Measurements from ENCODE around the gene ELAVL4.

The ELAVL4 gene

GRCh38 chr1:50214717-50215116 is 106.0 kb downstream of the ELAVL4 start:
- no peak for TF ChIP-seq CTCF (IDR thresholded peaks at IDR 0.05; ENCODE audit: low read depth, low read length)
- DNase-seq (ENCODE audit: extremely low read depth, low read depth) = no peak

GRCh38 chr1:50218344-50219120 is 109.8 kb downstream of the ELAVL4 start:
- TF ChIP-seq CTCF (IDR thresholded peaks at IDR 0.05; ENCODE audit: low read depth, low read length) = no peak
- no peak for DNase-seq (ENCODE audit: extremely low read depth, low read depth)

GRCh38 chr1:50228871-50229384 is 120.2 kb downstream of the ELAVL4 start:
- no peak for DNase-seq (ENCODE audit: extremely low read depth, low read depth)

GRCh38 chr1:50231209-50231608 is 122.5 kb downstream of the ELAVL4 start:
- TF ChIP-seq CTCF (IDR thresholded peaks at IDR 0.05; ENCODE audit: low read depth, low read length) = no peak
- DNase-seq (ENCODE audit: extremely low read depth, low read depth) = no peak

More at GRCh38 chr1:50228871-50229384, 120.2 kb downstream of the ELAVL4 start:
- no peak for TF ChIP-seq CTCF (IDR thresholded peaks at IDR 0.05; ENCODE audit: low read depth, low read length)

- no peak for DNase-seq (ENCODE audit: extremely low read depth, low read depth)
- TF ChIP-seq CTCF (IDR thresholded peaks at IDR 0.05; ENCODE audit: low read depth, low read length) = no peak
These were observed 123.6 kb downstream of the ELAVL4 start for GRCh38 chr1:50232336-50232735.

GRCh38 chr1:50236656-50237055 is 127.9 kb downstream of the ELAVL4 start:
- TF ChIP-seq CTCF (IDR thresholded peaks at IDR 0.05; ENCODE audit: low read depth, low read length) = no peak
- no peak for DNase-seq (ENCODE audit: extremely low read depth, low read depth)

- no peak for TF ChIP-seq CTCF (IDR thresholded peaks at IDR 0.05; ENCODE audit: low read depth, low read length)
- no peak for DNase-seq (ENCODE audit: extremely low read depth, low read depth)
These were observed 128.3 kb downstream of the ELAVL4 start for GRCh38 chr1:50237056-50237455.

Data from AG09319 (cell line).